ENCODE data around the gene C12orf43. TPM values are rescaled to one million over a fixed set of nuclear protein-coding genes. Genes with fewer than 3 reads are reported as not detected.

C12orf43 gene
- total RNA-seq, 1 experiment from 2014 or later = 35.4 TPM

DNA sequence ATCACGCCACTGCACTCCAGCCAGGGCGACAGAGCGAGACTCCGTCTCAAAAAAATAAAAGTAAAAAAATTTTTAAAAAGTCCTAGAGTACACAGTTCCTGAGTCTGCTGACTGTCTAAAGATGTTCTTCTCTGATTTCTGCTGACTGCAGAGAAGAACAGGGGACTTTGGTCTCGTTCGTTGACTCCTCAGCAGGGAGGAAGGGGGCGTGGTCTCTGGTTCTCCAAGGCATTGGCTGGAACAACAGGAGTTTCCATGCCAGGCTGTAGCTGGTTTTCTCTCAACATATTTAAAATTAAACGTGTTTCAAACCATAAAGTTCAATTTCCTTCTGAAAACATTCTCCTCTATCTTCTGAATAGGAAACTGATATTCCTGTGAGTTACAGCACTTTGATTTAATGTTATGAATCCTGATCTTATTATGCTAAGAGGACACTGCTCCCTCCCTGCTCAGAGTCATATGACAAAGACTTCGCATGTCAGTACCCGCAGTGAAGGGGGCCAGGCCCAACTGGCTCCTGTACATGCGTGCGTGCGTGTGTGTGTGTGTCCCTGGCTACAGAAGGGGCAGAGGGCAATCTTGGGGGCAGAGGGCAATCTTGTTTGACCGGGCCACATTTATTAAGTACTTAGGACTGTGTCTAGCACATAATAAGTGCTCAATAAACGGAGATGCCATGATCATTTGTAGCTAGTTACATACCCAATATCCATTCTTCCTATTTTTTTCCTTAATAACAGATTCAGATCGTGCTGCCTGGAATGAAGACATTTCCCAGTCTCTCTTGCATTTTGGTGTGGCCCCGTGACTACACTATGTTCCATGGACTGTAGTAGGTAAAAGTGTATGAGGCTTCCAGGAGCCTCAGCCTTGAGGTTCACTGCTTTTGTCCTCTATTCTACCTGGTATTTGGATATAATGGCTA is 54.4 kb downstream of the C12orf43 start:
- no peaks in the 10 kb centered on the region for H3K9me2 ChIP-seq (replicated peaks; ENCODE audit: low read length)
- CTCF ChIA-PET = no interaction called here
- no peaks in the 10 kb centered on the region for H4K20me1 ChIP-seq (ENCODE audit: low read length)
- H3K9ac ChIP-seq (ENCODE audit: low read length) = no peak overlapping the region; the same call in 1 of the 2 replicates
- TF ChIP-seq EZH2phosphoT487 (IDR thresholded peaks at IDR 0.05; ENCODE audit: borderline replicate concordance, low read length) (no peak), EZH2 (IDR thresholded peaks at IDR 0.05; ENCODE audit: low read length, unreplicated experiment) (no peak)
- TF ChIP-seq, protein P1, sequence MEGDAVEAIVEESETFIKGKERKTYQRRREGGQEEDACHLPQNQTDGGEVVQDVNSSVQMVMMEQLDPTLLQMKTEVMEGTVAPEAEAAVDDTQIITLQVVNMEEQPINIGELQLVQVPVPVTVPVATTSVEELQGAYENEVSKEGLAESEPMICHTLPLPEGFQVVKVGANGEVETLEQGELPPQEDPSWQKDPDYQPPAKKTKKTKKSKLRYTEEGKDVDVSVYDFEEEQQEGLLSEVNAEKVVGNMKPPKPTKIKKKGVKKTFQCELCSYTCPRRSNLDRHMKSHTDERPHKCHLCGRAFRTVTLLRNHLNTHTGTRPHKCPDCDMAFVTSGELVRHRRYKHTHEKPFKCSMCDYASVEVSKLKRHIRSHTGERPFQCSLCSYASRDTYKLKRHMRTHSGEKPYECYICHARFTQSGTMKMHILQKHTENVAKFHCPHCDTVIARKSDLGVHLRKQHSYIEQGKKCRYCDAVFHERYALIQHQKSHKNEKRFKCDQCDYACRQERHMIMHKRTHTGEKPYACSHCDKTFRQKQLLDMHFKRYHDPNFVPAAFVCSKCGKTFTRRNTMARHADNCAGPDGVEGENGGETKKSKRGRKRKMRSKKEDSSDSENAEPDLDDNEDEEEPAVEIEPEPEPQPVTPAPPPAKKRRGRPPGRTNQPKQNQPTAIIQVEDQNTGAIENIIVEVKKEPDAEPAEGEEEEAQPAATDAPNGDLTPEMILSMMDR (conservative IDR thresholded peaks at IDR 0.05; ENCODE audit: low read depth, low read length) = no peak
- peaks cover 26% of the 10 kb centered on the region for H3K4me1 ChIP-seq (ENCODE audit: insufficient read depth, low read length)
- DNase-seq = no peak
- no peaks in the 10 kb centered on the region for H3K27me3 ChIP-seq (ENCODE audit: low read length)
- H3F3A ChIP-seq (ENCODE audit: low read length, unreplicated experiment) = peaks cover 7% of the 10 kb centered on the region
- intact Hi-C loops (cut with micrococcal nuclease) = no loop called here
- H3K27ac ChIP-seq (ENCODE audit: low read length) = peak overlapping the region; percentile 80
- ATAC-seq = no peak
- peak overlapping the region; percentile 32 for H3K4me2 ChIP-seq (ENCODE audit: low read length)
- H3K9me3 ChIP-seq (ENCODE audit: low read length) = no peaks in the 10 kb centered on the region
- POLR2A ChIA-PET (ENCODE audit: unreplicated experiment) = no interaction called here
- no TSS peak for BruUV-seq (replicated peaks)
- H2AFZ ChIP-seq (ENCODE audit: low read length) = peak overlapping the region; percentile 27; the same call in 1 of the 2 replicates
- no peaks in the 10 kb centered on the region for H3K79me2 ChIP-seq (ENCODE audit: low read length)
- H3K4me3 ChIP-seq (ENCODE audit: low read length) = no peak overlapping the region
- H3K36me3 ChIP-seq (ENCODE audit: low read depth, low read length) = no peaks in the 10 kb centered on the region

DNA sequence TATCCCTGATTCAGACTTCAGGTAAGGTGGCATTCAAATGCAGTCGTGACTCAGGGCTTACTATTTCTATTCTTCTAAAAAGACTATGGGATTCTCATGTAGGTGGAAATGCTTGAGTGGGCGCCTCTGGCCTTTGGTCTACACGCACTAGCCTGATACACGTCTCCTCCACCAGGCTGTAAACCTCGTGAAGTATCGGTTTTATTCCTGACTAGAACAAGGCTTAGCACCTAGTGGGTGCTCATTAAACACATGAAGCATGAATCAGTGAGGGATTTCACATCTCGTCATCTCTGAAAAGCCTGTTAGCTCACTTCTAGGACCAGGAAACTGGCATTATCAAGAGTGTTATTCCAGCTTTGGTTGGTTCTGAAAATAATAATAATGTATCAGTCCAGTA is 55.6 kb downstream of the C12orf43 start:
- TF ChIP-seq EZH2 (IDR thresholded peaks at IDR 0.05; ENCODE audit: low read length, unreplicated experiment) = no peak
- TF ChIP-seq EZH2phosphoT487 (IDR thresholded peaks at IDR 0.05; ENCODE audit: borderline replicate concordance, low read length) = no peak
- TF ChIP-seq, protein P1 (conservative IDR thresholded peaks at IDR 0.05; ENCODE audit: low read depth, low read length) = no peak
- no peak overlapping the region for H3K27ac ChIP-seq (ENCODE audit: low read length)
- H2AFZ ChIP-seq (ENCODE audit: low read length) = no peak overlapping the region
- no peaks in the 10 kb centered on the region for H4K20me1 ChIP-seq (ENCODE audit: low read length)
- no peaks in the 10 kb centered on the region for H3K9me3 ChIP-seq (ENCODE audit: low read length)
- POLR2A ChIA-PET (ENCODE audit: unreplicated experiment) = no interaction called here
- H3F3A ChIP-seq (ENCODE audit: low read length, unreplicated experiment) = peaks cover 7% of the 10 kb centered on the region
- no peaks in the 10 kb centered on the region for H3K79me2 ChIP-seq (ENCODE audit: low read length)
- ATAC-seq (no peak), DNase-seq (no peak)
- no peaks in the 10 kb centered on the region for H3K9me2 ChIP-seq (replicated peaks; ENCODE audit: low read length)
- intact Hi-C loops (cut with micrococcal nuclease) = no loop called here
- H3K4me1 ChIP-seq (ENCODE audit: insufficient read depth, low read length) = peaks cover 26% of the 10 kb centered on the region
- no peak overlapping the region for H3K4me2 ChIP-seq (ENCODE audit: low read length)
- no peak overlapping the region for H3K9ac ChIP-seq (ENCODE audit: low read length)
- H3K27me3 ChIP-seq (ENCODE audit: low read length) = no peaks in the 10 kb centered on the region
- CTCF ChIA-PET = no interaction called here
- no peaks in the 10 kb centered on the region for H3K36me3 ChIP-seq (ENCODE audit: low read depth, low read length)
- BruUV-seq (replicated peaks) = no TSS peak
- H3K4me3 ChIP-seq (ENCODE audit: low read length) = no peak overlapping the region
